Transverse colon (tissue), 4 donors: ENCODE results near the gene EYA2. TPM values are rescaled to one million over a fixed set of nuclear protein-coding genes. Genes with fewer than 3 reads are reported as not detected.

Experiments used
- DNase-seq: peaks from one replicate; pipeline ENCODE4 v3.0.0-alpha.2; 2019
- H3K27ac ChIP-seq, 4 donors: fragments of 200-600 bp; sonication (generic); 2 replicates each; pipeline ENCODE4 v1.5.1; 2016 to 2018; ENCODE audit warnings: inconsistent platforms in 4 of 4
- H3K27me3 ChIP-seq: fragments of 200-600 bp; sonication (generic); 2 replicates; pipeline ENCODE4 v1.5.1; 2017; ENCODE audit warnings: inconsistent platforms
- H3K36me3 ChIP-seq, 4 donors: fragments of 200-600 bp; sonication (generic); 2 replicates each; pipeline ENCODE4 v1.5.1; 2017 to 2019; ENCODE audit warnings: inconsistent platforms in 4 of 4
- H3K4me1 ChIP-seq, 4 donors: fragments of 200-600 bp; sonication (generic); 2 replicates each; pipeline ENCODE4 v1.5.1; 2017 to 2020; ENCODE audit warnings: inconsistent platforms in 4 of 4
- H3K4me3 ChIP-seq, 4 donors: fragments of 200-600 bp; sonication (generic); 1 replicate in 1 of 4; 2 replicates in 3 of 4; pipeline versions ENCODE4 v1.5.1 to v1.6.1; 2017 to 2019; ENCODE audit warnings: inconsistent platforms in 4 of 4
- H3K9me3 ChIP-seq, 2 donors: fragments of 200-600 bp; sonication (generic); 2 replicates each; pipeline ENCODE4 v1.5.1; 2017 to 2019; ENCODE audit warnings: inconsistent platforms in 2 of 2
- CTCF ChIP-seq, 5 experiments: fragments of 200-600 bp in 3 of 5; fragments of 450-650 bp in 2 of 5; sonication (generic) in 3 of 5; IDR thresholded peaks; 1 replicate in 2 of 5; 2 replicates in 3 of 5; pipeline ENCODE4 v1.5.1; 2016 to 2017; ENCODE audit warnings: antibody characterized with exemption in 5 of 5, inconsistent platforms in 3 of 5, mild to moderate bottlenecking in 2 of 5, moderate library complexity in 1 of 5
- EP300 ChIP-seq: sonication (generic); formaldehyde crosslinking; IDR thresholded peaks from one replicate; pipeline ENCODE4 v1.6.1; 2017; ENCODE audit warnings: antibody characterized with exemption, low read depth
- POLR2A ChIP-seq: fragments of 450-650 bp; IDR thresholded peaks from one replicate; pipeline ENCODE4 v1.6.1; 2016; ENCODE audit warnings: antibody characterized with exemption, mild to moderate bottlenecking, moderate library complexity
- POLR2AphosphoS5 ChIP-seq, 3 donors: sonication (generic); formaldehyde crosslinking; IDR thresholded peaks; one replicate each; pipeline ENCODE4 v1.6.1; 2016; ENCODE audit warnings: antibody characterized with exemption in 3 of 3
- WGBS, 2 donors: methylation state at CpG; one replicate each; pipeline ENCODE4 v1.1.5; 2018; ENCODE audit warnings: low coverage in 1 of 2; 5-methylcytosine and 5-hydroxymethylcytosine counted together
- in situ Hi-C, 4 donors: fragments of 200-750 bp; cut with MboI; loops; one replicate each; pipeline versions ENCODE4 v1.15.0 to v1.15.1; 2017; ENCODE audit warnings: low sequenced_read_pairs in 3 of 4, low pct_ligation_motif_present in 1 of 4, low pct_unique_long_range_greater_than_20kb in 1 of 4
- intact Hi-C: fragments of 100-400 bp; cut with DNase I; formaldehyde crosslinking; loops from one replicate; pipeline ENCODE4 v1.15.1; 2023; ENCODE audit warnings: low total_unique reads
- total RNA-seq, 4 donors: library from RNA; depleted of rRNA; stranded (reverse); fragments of >200 nt; gene quantifications; one replicate each; pipeline ENCODE4 v1.1.0, GENCODE V29; 2016

The EYA2 gene
- total RNA-seq, 4 donors from 2014 or later: 4.5 to 17.5 (median 10.9) TPM

GRCh38 chr20:47217482-47218446 is 323.1 kb downstream of the EYA2 start:
- in situ Hi-C loops (no loop called here), intact Hi-C loops (no loop called here)
- WGBS, 2 donors: 83 to 85% methylated on average over 7 to 12 of the region's 12 CpGs
- Histone ChIP-seq H3K9me3 (no peaks in the 10 kb centered on the region), H3K36me3 (peaks cover 0 to 71% (median 18%) of the 10 kb centered on the region in 4 donors), H3K4me3 (no peak overlapping the region), H3K27me3 (no peaks in the 10 kb centered on the region), H3K27ac (no peak overlapping the region), H3K4me1 (no peaks in the 10 kb centered on the region)
- no peak for TF ChIP-seq POLR2AphosphoS5 (IDR thresholded peaks at IDR 0.05)
- DNase-seq: no peak

GRCh38 chr20:47220161-47220582 is 325.5 kb downstream of the EYA2 start:
- Histone ChIP-seq H3K9me3 (no peaks in the 10 kb centered on the region), H3K27me3 (no peaks in the 10 kb centered on the region), H3K36me3 (peaks cover 0 to 70% (median 24%) of the 10 kb centered on the region in 4 donors), H3K4me1 (no peaks in the 10 kb centered on the region), H3K27ac (no peak overlapping the region), H3K4me3 (no peak overlapping the region)
- 70 to 96% methylated on average over 2 to 8 of the region's 8 CpGs for WGBS, 2 donors
- intact Hi-C loops: no loop called here
- in situ Hi-C loops: no loop called here
- TF ChIP-seq POLR2A (no peak), EP300 (no peak), CTCF (IDR thresholded peaks at IDR 0.05) (peak; percentile 33 to 47 (median 46)), POLR2AphosphoS5 (IDR thresholded peaks at IDR 0.05) (no peak)
- DNase-seq: peak; percentile 19

GRCh38 chr20:47221036-47221625 is 326.5 kb downstream of the EYA2 start:
- intact Hi-C loops (no loop called here), in situ Hi-C loops (no loop called here)
- Histone ChIP-seq H3K4me3 (no peak overlapping the region), H3K27me3 (no peaks in the 10 kb centered on the region), H3K27ac (no peak overlapping the region), H3K4me1 (no peaks in the 10 kb centered on the region), H3K36me3 (peaks cover 0 to 66% (median 22%) of the 10 kb centered on the region in 4 donors), H3K9me3 (no peaks in the 10 kb centered on the region)
- WGBS, 2 donors: 92 to 100% methylated on average over 1 to 16 of the region's 16 CpGs
- TF ChIP-seq POLR2AphosphoS5 (IDR thresholded peaks at IDR 0.05) (no peak), CTCF (IDR thresholded peaks at IDR 0.05) (no peak), EP300 (no peak), POLR2A (no peak)
- no peak for DNase-seq

- 91 to 100% methylated on average over 4 to 12 of the region's 12 CpGs for WGBS, 2 donors
- in situ Hi-C loops (no loop called here), intact Hi-C loops (no loop called here)
- Histone ChIP-seq H3K27ac (no peak overlapping the region), H3K9me3 (no peaks in the 10 kb centered on the region), H3K4me1 (no peaks in the 10 kb centered on the region), H3K27me3 (no peaks in the 10 kb centered on the region), H3K36me3 (peaks cover 0 to 74% (median 18%) of the 10 kb centered on the region in 4 donors), H3K4me3 (no peak overlapping the region)
- DNase-seq: no peak
- TF ChIP-seq CTCF (IDR thresholded peaks at IDR 0.05) (no peak), POLR2A (no peak), EP300 (no peak), POLR2AphosphoS5 (IDR thresholded peaks at IDR 0.05) (no peak)
Observed at GRCh38 chr20:47222468-47223119, 328.0 kb downstream of the EYA2 start.
